Adrenal gland (tissue), 12 donors: ENCODE measurements around the gene GRIN2D. TPM values are rescaled to one million over a fixed set of nuclear protein-coding genes. Genes with fewer than 3 reads are reported as not detected.
"Not testable (repeated sequence)": the region's sequence is repeated elsewhere in the genome, so short reads cannot be mapped to it uniquely, and the experiment has no call there.

ENCODE experiments used
- DNase-seq, 7 donors: peaks; one replicate each; pipeline ENCODE4 v3.0.0-alpha.2; 2019 to 2020
- H3K27ac ChIP-seq, 5 donors: fragments of 200-600 bp; sonication (generic) in 4 of 5; 1 replicate in 3 of 5; 2 replicates in 2 of 5; pipeline versions ENCODE4 v1.5.1 to v1.8.0; 2016 to 2020; ENCODE audit warnings: mild to moderate bottlenecking in 1 of 5
- H3K27me3 ChIP-seq: fragments of 200-600 bp; 2 replicates; pipeline ENCODE4 v1.8.0; 2021
- H3K36me3 ChIP-seq, 2 donors: fragments of 200-600 bp; replicated peaks in 1 of 2; 1 replicate in 1 of 2; 2 replicates in 1 of 2; pipeline versions ENCODE4 v1.5.1 to v1.8.0; 2018 to 2022
- H3K4me1 ChIP-seq, 2 donors: fragments of 200-600 bp; replicated peaks in 1 of 2; 1 replicate in 1 of 2; 2 replicates in 1 of 2; pipeline versions ENCODE4 v1.5.1 to v1.8.0; 2018 to 2021
- H3K4me3 ChIP-seq, 4 donors: fragments of 200-600 bp; sonication (generic) in 3 of 4; one replicate each; pipeline ENCODE4 v1.5.1; 2016 to 2018
- H3K9me3 ChIP-seq, 3 donors: fragments of 200-600 bp; sonication (generic) in 1 of 3; replicated peaks in 1 of 3; 1 replicate in 2 of 3; 2 replicates in 1 of 3; pipeline versions ENCODE4 v1.5.1 to v1.8.0; 2016 to 2021
- CTCF ChIP-seq, 6 experiments: fragments of 450-650 bp in 4 of 6; fragments of 200-600 bp in 2 of 6; sonication (generic) in 1 of 6; IDR thresholded peaks; 1 replicate in 5 of 6; 2 replicates in 1 of 6; pipeline versions ENCODE4 v1.5.1 to v1.8.0; 2016 to 2021; ENCODE audit warnings: antibody characterized with exemption in 6 of 6, mild to moderate bottlenecking in 2 of 6, moderate library complexity in 1 of 6
- POLR2A ChIP-seq, 2 donors: fragments of 450-650 bp; IDR thresholded peaks; one replicate each; pipeline ENCODE4 v1.6.1; 2017; ENCODE audit warnings: antibody characterized with exemption in 2 of 2, mild to moderate bottlenecking in 2 of 2, moderate library complexity in 1 of 2
- WGBS, 4 donors: extraction: QIAGEN DNeasy Blood & Tissue Kit in 2 of 4; methylation state at CpG; one replicate each; pipeline versions ENCODE4 v1.1.5 to v1.1.7; 2013 to 2017; 5-methylcytosine and 5-hydroxymethylcytosine counted together
- intact Hi-C, 2 donors: fragments of 100-400 bp; cut with DNase I; formaldehyde crosslinking; loops; one replicate each; pipeline versions ENCODE4 v1.14.1 to v1.15.0; 2022 to 2023
- polyA plus RNA-seq, 3 donors: library from polyadenylated mRNA; stranded (reverse); fragments of 200-250 nt in 2 of 3; fragments of 350-450 nt in 1 of 3; fragmentation: Illumina TruSeq in 1 of 3; extraction: RNeasy Lipid Tissue Mini Kit (QIAGEN cat#74804) in 1 of 3; gene quantifications; one replicate each; pipeline ENCODE4 v1.2.3, GENCODE V29; 2013 to 2014
- total RNA-seq, 9 donors: library from RNA; depleted of rRNA in 4 of 9; stranded (reverse); fragments of >200 nt in 4 of 9; fragments of 120-200 nt in 1 of 9; fragmentation: NEBNext Ultra II Directional in 1 of 9; extraction: Animal tissue kit (Norgen Biotek cat#: 25700) in 1 of 9; gene quantifications; one replicate each; pipeline versions ENCODE4 v1.1.0 to v1.2.4, GENCODE V29; 2013 to 2023
- donor health status: healthy with polysubstance abuse.
- donor health status: Bipolar disorder and iron deficiency.
- donor health status: DM: yes; HTN: yes; CAD: no.
- donor health status: DM: no; HTN: no; CAD: no.
- donor health status: DM: no; HTN: no; CAD: no.
- donor health status: DM: yes; HTN: yes; CAD: no.

Gene GRIN2D
- total and polyA plus RNA-seq, 12 donors: 0.11 to 1.8 (median 0.61) TPM

GRCh38 chr19:48391100-48392005 lies 2.1 kb upstream of the GRIN2D start, which contains the start of gene KDELR1:
TSS of gene KDELR1 (minus strand) at chr19:48391551. CDS start at chr19:48391358, 193 bp downstream.
- Histone ChIP-seq H3K9me3 (no peaks in the 10 kb centered on the region), H3K4me3 (peak within 1 kb of the TSS; percentile 68 to 100 (median 88)), H3K36me3 (peaks cover 0 to 31% of the 10 kb centered on the region in 2 donors), H3K4me1 (peaks cover 0 to 10% of the 10 kb centered on the region in 2 donors), H3K27me3 (peaks cover 30% of the 10 kb centered on the region), H3K27ac (peak within 1 kb of the TSS; percentile 79 to 93 (median 89))
- WGBS, 4 donors: 4 to 12% (median 5%) methylated on average over 14 to 41 of the region's 42 CpGs
- peak in 1 of 2 donors; percentile 37 for TF ChIP-seq POLR2A (IDR thresholded peaks at IDR 0.05)
- TF ChIP-seq CTCF (IDR thresholded peaks at IDR 0.05): peak; percentile 59 to 79 (median 72)
- intact Hi-C loops: loop anchor here in 1 of 2 donors (10.0 kb wide), 1 partner anchor 53 kb away; the partner anchor contains the start of gene GRWD1
- peak; percentile 66 to 84 (median 78) for DNase-seq

- WGBS, 4 donors: 38 to 80% (median 64%) methylated on average over 1 of the region's 1 CpG; no CpG with 5 or more reads in 1 of the 4 donors
- H3K27ac ChIP-seq, DNase-seq, H3K4me3 ChIP-seq, H3K4me1 ChIP-seq, H3K9me3 ChIP-seq: not testable (repeated sequence)
- H3K36me3 ChIP-seq: peaks cover 0 to 25% of the 10 kb centered on the region in 2 donors
- H3K27me3 ChIP-seq: peaks cover 36% of the 10 kb centered on the region
- intact Hi-C loops: loop anchor here in 1 of 2 donors (10.0 kb wide), 1 partner anchor 53 kb away; the partner anchor contains the start of gene GRWD1
These were observed 1.5 kb upstream of the GRIN2D start for GRCh38 chr19:48392006-48392344.

GRCh38 chr19:48392860-48393558 lies 459 bp upstream of the GRIN2D start:
- Histone ChIP-seq H3K4me3 (no peak overlapping the region), H3K36me3 (peaks cover 0 to 14% of the 10 kb centered on the region in 2 donors), H3K4me1 (peaks cover 0 to 14% of the 10 kb centered on the region in 2 donors), H3K27ac (no peak overlapping the region), H3K27me3 (peaks cover 40% of the 10 kb centered on the region), H3K9me3 (no peaks in the 10 kb centered on the region)
- DNase-seq: no peak
- WGBS, 4 donors: 78 to 87% (median 80%) methylated on average over 8 to 15 of the region's 15 CpGs
- intact Hi-C loops: loop anchor here in 1 of 2 donors (10.0 kb wide), 1 partner anchor 52 kb away; the partner anchor contains the start of gene GRWD1
- TF ChIP-seq POLR2A (IDR thresholded peaks at IDR 0.05) (no peak), CTCF (IDR thresholded peaks at IDR 0.05) (no peak)

GRCh38 chr19:48394331-48395169 lies 1.1 kb downstream of the GRIN2D start:
- intact Hi-C loops: loop anchor here in 1 of 2 donors (10.0 kb wide), 1 partner anchor 50 kb away; the partner anchor contains the start of gene GRWD1
- no peaks in the 10 kb centered on the region for H3K9me3 ChIP-seq
- H3K4me3 ChIP-seq: no peak overlapping the region

More at GRCh38 chr19:48394331-48395169, 1.1 kb downstream of the GRIN2D start:
- Histone ChIP-seq H3K27ac (no peak overlapping the region), H3K36me3 (no peaks in the 10 kb centered on the region), H3K4me1 (peaks cover 0 to 13% of the 10 kb centered on the region in 2 donors), H3K27me3 (peaks cover 40% of the 10 kb centered on the region)
- DNase-seq: no peak
- TF ChIP-seq CTCF (IDR thresholded peaks at IDR 0.05) (no peak), POLR2A (IDR thresholded peaks at IDR 0.05) (no peak)
- 4 to 8% (median 5%) methylated on average over 23 to 38 of the region's 38 CpGs for WGBS, 4 donors
